ENCODE data around the gene SMCO2.

DNA sequence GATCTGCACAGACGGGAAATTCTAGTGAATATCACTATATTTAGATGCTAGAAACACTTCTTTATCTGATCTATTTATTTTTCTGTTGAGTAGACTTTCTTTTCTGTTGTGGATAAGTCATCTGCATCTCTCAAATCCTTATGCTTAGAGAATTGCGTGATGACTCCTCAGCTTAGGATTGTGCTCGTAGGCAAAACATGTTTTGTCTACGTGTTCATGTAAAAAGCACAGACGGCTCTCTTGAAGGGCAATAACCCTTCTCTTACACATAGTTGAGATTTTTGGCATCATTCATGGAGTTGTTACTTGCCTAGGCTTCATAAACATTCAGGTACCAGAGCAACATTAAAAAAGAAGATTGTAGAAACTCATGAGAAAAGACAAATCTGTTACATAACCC lies 96.1 kb downstream of the SMCO2 start:
- TF ChIP-seq, protein P1, sequence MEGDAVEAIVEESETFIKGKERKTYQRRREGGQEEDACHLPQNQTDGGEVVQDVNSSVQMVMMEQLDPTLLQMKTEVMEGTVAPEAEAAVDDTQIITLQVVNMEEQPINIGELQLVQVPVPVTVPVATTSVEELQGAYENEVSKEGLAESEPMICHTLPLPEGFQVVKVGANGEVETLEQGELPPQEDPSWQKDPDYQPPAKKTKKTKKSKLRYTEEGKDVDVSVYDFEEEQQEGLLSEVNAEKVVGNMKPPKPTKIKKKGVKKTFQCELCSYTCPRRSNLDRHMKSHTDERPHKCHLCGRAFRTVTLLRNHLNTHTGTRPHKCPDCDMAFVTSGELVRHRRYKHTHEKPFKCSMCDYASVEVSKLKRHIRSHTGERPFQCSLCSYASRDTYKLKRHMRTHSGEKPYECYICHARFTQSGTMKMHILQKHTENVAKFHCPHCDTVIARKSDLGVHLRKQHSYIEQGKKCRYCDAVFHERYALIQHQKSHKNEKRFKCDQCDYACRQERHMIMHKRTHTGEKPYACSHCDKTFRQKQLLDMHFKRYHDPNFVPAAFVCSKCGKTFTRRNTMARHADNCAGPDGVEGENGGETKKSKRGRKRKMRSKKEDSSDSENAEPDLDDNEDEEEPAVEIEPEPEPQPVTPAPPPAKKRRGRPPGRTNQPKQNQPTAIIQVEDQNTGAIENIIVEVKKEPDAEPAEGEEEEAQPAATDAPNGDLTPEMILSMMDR (IDR thresholded peaks at IDR 0.05 in 8 of 11, conservative IDR thresholded peaks at IDR 0.05 in 3 of 11) = no peak
- TF ChIP-seq POLR2A (IDR thresholded peaks at IDR 0.05) = no peak
